ENCODE results near the gene KAZN.

The KAZN gene

GRCh38 chr1:15151377-15151806 lies 552.9 kb downstream of the KAZN start:
- Histone ChIP-seq H2BK12ac (ENCODE audit: low read length in 2 of 2) (peak overlapping the region in 1 of 2 experiments; percentile 55), H3K14ac (ENCODE audit: low read length in 2 of 2) (no peak overlapping the region), H3K79me1 (replicated peaks; ENCODE audit: low read length, poor library complexity, severe bottlenecking) (peaks cover 18% of the 10 kb centered on the region), H2BK15ac (ENCODE audit: low read depth, poor library complexity, severe bottlenecking) (peak overlapping the region; percentile 55), H2AFZ (ENCODE audit: low read depth, low read length) (no peak overlapping the region), H3K9me3 (ENCODE audit: control insufficient read depth, low read length) (no peaks in the 10 kb centered on the region), H3K36me3 (ENCODE audit: control insufficient read depth in 1 of 2, insufficient read depth in 2 of 2, low read depth in 1 of 2, low read length in 2 of 2) (peaks cover 0 to 2% of the 10 kb centered on the region in 2 experiments), H3K4me2 (ENCODE audit: low read length, poor library complexity, severe bottlenecking) (no peak overlapping the region), H3K18ac (ENCODE audit: low read depth in 1 of 2, low read length in 2 of 2) (peak overlapping the region in 1 of 2 experiments; percentile 8), H3K27ac (ENCODE audit: low read length, poor library complexity, severe bottlenecking) (no peak overlapping the region), H2AK5ac (ENCODE audit: low read length, severe bottlenecking) (no peak overlapping the region), H4K8ac (ENCODE audit: low read length) (no peak overlapping the region), H3K4me3 (ENCODE audit: insufficient read depth in 1 of 2, low read depth in 1 of 2, low read length in 2 of 2) (no peak overlapping the region), H3K27me3 (ENCODE audit: control insufficient read depth in 1 of 2, insufficient read depth in 1 of 2, low read length in 2 of 2) (peaks cover 20 to 60% of the 10 kb centered on the region in 2 experiments), H3K9ac (ENCODE audit: low read length) (no peak overlapping the region), H2BK120ac (ENCODE audit: low read depth, low read length) (no peak overlapping the region), H3K23ac (ENCODE audit: low read length in 2 of 2) (no peak overlapping the region), H3K4me1 (ENCODE audit: control insufficient read depth, insufficient read depth, low read depth, low read length) (peaks cover 26% of the 10 kb centered on the region), H2BK5ac (ENCODE audit: low read depth, low read length, poor library complexity, severe bottlenecking) (no peak overlapping the region), H4K91ac (ENCODE audit: low read length) (no peak overlapping the region), H3K4ac (ENCODE audit: low read depth in 1 of 2, low read length in 2 of 2) (no peak overlapping the region)
- WGBS, result 16% methylated on average over 4 of the region's 5 CpGs
- DNase-seq, result no peak

GRCh38 chr1:15151871-15152270 lies 553.4 kb downstream of the KAZN start:
- H2BK5ac ChIP-seq (ENCODE audit: low read depth, low read length, poor library complexity, severe bottlenecking), result no peak overlapping the region
- H3K9me3 ChIP-seq (ENCODE audit: control insufficient read depth, low read length), result no peaks in the 10 kb centered on the region
- H2AK5ac ChIP-seq (ENCODE audit: low read length, severe bottlenecking), result no peak overlapping the region
- H3K4me1 ChIP-seq (ENCODE audit: control insufficient read depth, insufficient read depth, low read depth, low read length), result peaks cover 30% of the 10 kb centered on the region
- no peak overlapping the region for H2BK15ac ChIP-seq (ENCODE audit: low read depth, poor library complexity, severe bottlenecking)
- H3K4ac ChIP-seq (ENCODE audit: low read depth in 1 of 2, low read length in 2 of 2), result no peak overlapping the region
- H3K9ac ChIP-seq (ENCODE audit: low read length), result peak overlapping the region; percentile 87
- no peak overlapping the region for H3K4me2 ChIP-seq (ENCODE audit: low read length, poor library complexity, severe bottlenecking)
- peak overlapping the region in 1 of 2 experiments; percentile 90 for H2BK12ac ChIP-seq (ENCODE audit: low read length in 2 of 2)
- H3K36me3 ChIP-seq (ENCODE audit: control insufficient read depth in 1 of 2, insufficient read depth in 2 of 2, low read depth in 1 of 2, low read length in 2 of 2), result peaks cover 0 to 2% of the 10 kb centered on the region in 2 experiments
- H4K91ac ChIP-seq (ENCODE audit: low read length), result no peak overlapping the region
- no peak overlapping the region for H3K4me3 ChIP-seq (ENCODE audit: insufficient read depth in 1 of 2, low read depth in 1 of 2, low read length in 2 of 2)
- no peak overlapping the region for H2AFZ ChIP-seq (ENCODE audit: low read depth, low read length)
- H3K14ac ChIP-seq (ENCODE audit: low read length in 2 of 2), result no peak overlapping the region
- H3K27me3 ChIP-seq (ENCODE audit: control insufficient read depth in 1 of 2, insufficient read depth in 1 of 2, low read length in 2 of 2), result peaks cover 20 to 56% of the 10 kb centered on the region in 2 experiments
- no peak overlapping the region for H2BK120ac ChIP-seq (ENCODE audit: low read depth, low read length)
- H3K23ac ChIP-seq (ENCODE audit: low read length in 2 of 2), result no peak overlapping the region
- 44% methylated on average over 2 of the region's 3 CpGs for WGBS
- no peak overlapping the region for H4K8ac ChIP-seq (ENCODE audit: low read length)
- H3K27ac ChIP-seq (ENCODE audit: low read length, poor library complexity, severe bottlenecking), result no peak overlapping the region
- DNase-seq, result no peak
- H3K79me1 ChIP-seq (replicated peaks; ENCODE audit: low read length, poor library complexity, severe bottlenecking), result peaks cover 19% of the 10 kb centered on the region
- peak overlapping the region in 1 of 2 experiments; percentile 16 for H3K18ac ChIP-seq (ENCODE audit: low read depth in 1 of 2, low read length in 2 of 2)

- no peak overlapping the region for H4K91ac ChIP-seq (ENCODE audit: low read length)
- no peak overlapping the region for H4K8ac ChIP-seq (ENCODE audit: low read length)
- H3K27me3 ChIP-seq (ENCODE audit: control insufficient read depth in 1 of 2, insufficient read depth in 1 of 2, low read length in 2 of 2), result peaks cover 20 to 50% of the 10 kb centered on the region in 2 experiments
- H2BK5ac ChIP-seq (ENCODE audit: low read depth, low read length, poor library complexity, severe bottlenecking), result no peak overlapping the region
- H3K79me1 ChIP-seq (replicated peaks; ENCODE audit: low read length, poor library complexity, severe bottlenecking), result peaks cover 19% of the 10 kb centered on the region
- peak; percentile 93 for DNase-seq
- peak overlapping the region in 1 of 2 experiments; percentile 35 for H3K14ac ChIP-seq (ENCODE audit: low read length in 2 of 2)
- H3K27ac ChIP-seq (ENCODE audit: low read length, poor library complexity, severe bottlenecking), result no peak overlapping the region
- H3K4me1 ChIP-seq (ENCODE audit: control insufficient read depth, insufficient read depth, low read depth, low read length), result peaks cover 31% of the 10 kb centered on the region
- under 1% methylated on average over 56 of the region's 61 CpGs for WGBS
- H3K4me3 ChIP-seq (ENCODE audit: insufficient read depth in 1 of 2, low read depth in 1 of 2, low read length in 2 of 2), result peak overlapping the region; percentile 79 to 84
- H2BK120ac ChIP-seq (ENCODE audit: low read depth, low read length), result peak overlapping the region; percentile 54
- peaks cover 0 to 2% of the 10 kb centered on the region in 2 experiments for H3K36me3 ChIP-seq (ENCODE audit: control insufficient read depth in 1 of 2, insufficient read depth in 2 of 2, low read depth in 1 of 2, low read length in 2 of 2)
- H2AK5ac ChIP-seq (ENCODE audit: low read length, severe bottlenecking), result no peak overlapping the region
- H3K4ac ChIP-seq (ENCODE audit: low read depth in 1 of 2, low read length in 2 of 2), result peak overlapping the region in 1 of 2 experiments; percentile 71
- H2BK15ac ChIP-seq (ENCODE audit: low read depth, poor library complexity, severe bottlenecking), result no peak overlapping the region
- peak overlapping the region in 1 of 2 experiments; percentile 23 for H3K23ac ChIP-seq (ENCODE audit: low read length in 2 of 2)
- H3K9me3 ChIP-seq (ENCODE audit: control insufficient read depth, low read length), result no peaks in the 10 kb centered on the region
- H3K18ac ChIP-seq (ENCODE audit: low read depth in 1 of 2, low read length in 2 of 2), result peak overlapping the region; percentile 56 to 79
- peak overlapping the region; percentile 94 for H3K4me2 ChIP-seq (ENCODE audit: low read length, poor library complexity, severe bottlenecking)
- H3K9ac ChIP-seq (ENCODE audit: low read length), result peak overlapping the region; percentile 87
- H2BK12ac ChIP-seq (ENCODE audit: low read length in 2 of 2), result peak overlapping the region; percentile 30 to 90
- peak overlapping the region; percentile 57 for H2AFZ ChIP-seq (ENCODE audit: low read depth, low read length)
These were observed 554.1 kb downstream of the KAZN start for GRCh38 chr1:15152318-15153183.

- H3K36me3 ChIP-seq (ENCODE audit: control insufficient read depth in 1 of 2, insufficient read depth in 2 of 2, low read depth in 1 of 2, low read length in 2 of 2), result peaks cover 0 to 2% of the 10 kb centered on the region in 2 experiments
These were observed 554.8 kb downstream of the KAZN start, which contains the start of gene TMEM51 for GRCh38 chr1:15153184-15153841. Gene TMEM51, plus strand, starts transcription at chr1:15153747. Its CDS starts 61,341 bp downstream, at chr1:15215088.

More at GRCh38 chr1:15153184-15153841, 554.8 kb downstream of the KAZN start, which contains the start of gene TMEM51:
- Histone ChIP-seq H3K9ac (ENCODE audit: low read length) (peak within 1 kb of the TSS; percentile 87), H3K14ac (ENCODE audit: low read length in 2 of 2) (peak within 1 kb of the TSS; percentile 35 to 38), H3K27ac (ENCODE audit: low read length, poor library complexity, severe bottlenecking) (no peak within 1 kb of the TSS), H4K91ac (ENCODE audit: low read length) (peak within 1 kb of the TSS; percentile 90), H2BK5ac (ENCODE audit: low read depth, low read length, poor library complexity, severe bottlenecking) (no peak within 1 kb of the TSS), H2BK12ac (ENCODE audit: low read length in 2 of 2) (peak within 1 kb of the TSS; percentile 30 to 85), H2AK5ac (ENCODE audit: low read length, severe bottlenecking) (no peak within 1 kb of the TSS), H3K4me3 (ENCODE audit: insufficient read depth in 1 of 2, low read depth in 1 of 2, low read length in 2 of 2) (peak within 1 kb of the TSS; percentile 79 to 84), H2BK15ac (ENCODE audit: low read depth, poor library complexity, severe bottlenecking) (peak within 1 kb of the TSS; percentile 96), H3K4ac (ENCODE audit: low read depth in 1 of 2, low read length in 2 of 2) (peak within 1 kb of the TSS; percentile 54 to 85), H2BK120ac (ENCODE audit: low read depth, low read length) (peak within 1 kb of the TSS; percentile 80), H3K9me3 (ENCODE audit: control insufficient read depth, low read length) (no peaks in the 10 kb centered on the region), H4K8ac (ENCODE audit: low read length) (no peak within 1 kb of the TSS), H2AFZ (ENCODE audit: low read depth, low read length) (peak within 1 kb of the TSS; percentile 57), H3K27me3 (ENCODE audit: control insufficient read depth in 1 of 2, insufficient read depth in 1 of 2, low read length in 2 of 2) (peaks cover 20 to 42% of the 10 kb centered on the region in 2 experiments), H3K18ac (ENCODE audit: low read depth in 1 of 2, low read length in 2 of 2) (peak within 1 kb of the TSS; percentile 86 to 87), H3K79me1 (replicated peaks; ENCODE audit: low read length, poor library complexity, severe bottlenecking) (peaks cover 23% of the 10 kb centered on the region), H3K23ac (ENCODE audit: low read length in 2 of 2) (peak within 1 kb of the TSS; percentile 34 to 81), H3K4me1 (ENCODE audit: control insufficient read depth, insufficient read depth, low read depth, low read length) (peaks cover 35% of the 10 kb centered on the region), H3K4me2 (ENCODE audit: low read length, poor library complexity, severe bottlenecking) (peak within 1 kb of the TSS; percentile 94)
- peak; percentile 82 for DNase-seq
- WGBS, result 1% methylated on average over 34 of the region's 56 CpGs
